ENCODE data around the gene SYCP1. TPM values are rescaled to one million over a fixed set of nuclear protein-coding genes. Genes with fewer than 3 reads are reported as not detected.
"Not testable (repeated sequence)": the region's sequence is repeated elsewhere in the genome, so short reads cannot be mapped to it uniquely, and the experiment has no call there.

SYCP1 gene
- polyA plus RNA-seq, 1 donor = not detected

DNA sequence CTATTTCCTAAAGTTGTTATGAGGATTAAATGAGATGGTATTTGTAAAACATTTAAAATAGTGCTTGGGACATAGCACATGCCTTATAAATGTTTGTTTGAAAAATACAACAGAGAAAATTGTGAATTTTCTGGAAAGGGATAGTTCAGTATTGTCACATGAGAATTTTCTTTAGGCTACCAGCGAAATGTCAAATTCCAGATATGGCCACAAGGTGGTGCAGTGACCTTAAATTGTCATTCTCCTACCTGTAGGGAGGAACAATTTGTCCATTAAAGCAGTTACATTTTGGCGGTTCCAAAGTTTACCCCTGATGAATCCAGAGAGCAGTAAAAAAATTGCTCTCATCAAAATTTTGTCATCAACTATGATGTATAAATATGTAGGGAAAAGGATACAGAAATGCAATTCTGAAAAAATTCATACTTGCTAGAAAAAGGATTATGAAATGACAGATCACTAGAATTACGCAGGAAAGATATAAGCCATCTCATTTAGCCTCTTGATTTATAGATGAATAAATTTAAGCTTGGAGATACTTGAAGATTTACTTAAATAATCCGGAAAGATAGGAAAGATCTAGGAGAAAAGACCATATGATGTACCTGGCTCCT is 124.7 kb downstream of the SYCP1 start:
- DNase-seq (ENCODE audit: low read depth) = peak; percentile 19

GRCh38 chr1:114982251-114982650 is 127.6 kb downstream of the SYCP1 start:
- no peak for DNase-seq (ENCODE audit: low read depth)

DNA sequence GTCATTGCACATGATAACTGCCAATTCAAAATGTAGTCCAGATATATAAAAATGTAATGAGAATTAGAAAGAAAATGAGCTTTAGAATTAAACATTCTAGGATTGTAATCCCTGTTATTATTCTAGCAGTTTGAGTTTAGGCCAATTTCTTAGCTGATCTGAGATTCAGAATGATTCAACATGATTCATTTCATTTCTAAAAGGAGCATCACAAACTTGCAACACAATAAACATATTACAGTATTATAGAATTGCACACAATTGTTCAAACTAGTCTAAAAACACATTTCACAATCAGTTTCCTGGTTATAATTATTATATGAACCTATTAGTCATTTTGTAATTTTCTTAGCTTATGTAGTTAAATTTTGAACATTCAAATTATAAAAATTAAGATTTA is 131.6 kb downstream of the SYCP1 start:
- DNase-seq (ENCODE audit: low read depth) = no peak

DNA sequence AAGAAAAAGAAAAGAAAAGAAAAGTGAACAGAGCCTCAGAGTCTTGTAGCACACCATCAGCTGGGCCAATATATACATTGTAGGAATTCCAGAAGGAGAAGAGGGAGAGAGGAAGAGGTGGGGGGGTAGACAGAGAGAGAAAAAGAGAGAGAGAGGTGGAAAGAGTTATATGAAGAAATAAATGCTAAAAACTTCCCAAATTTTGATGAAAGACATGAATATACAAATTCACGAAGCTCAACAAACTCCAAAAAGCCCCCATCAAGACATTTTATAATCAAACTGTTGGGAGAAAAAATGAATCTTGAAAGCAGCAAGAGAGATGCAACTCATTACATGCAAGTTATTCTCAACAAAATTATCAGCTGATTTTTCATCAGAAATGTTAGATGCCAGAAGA is 133.4 kb downstream of the SYCP1 start:
- DNase-seq (ENCODE audit: low read depth) = no peak

DNA sequence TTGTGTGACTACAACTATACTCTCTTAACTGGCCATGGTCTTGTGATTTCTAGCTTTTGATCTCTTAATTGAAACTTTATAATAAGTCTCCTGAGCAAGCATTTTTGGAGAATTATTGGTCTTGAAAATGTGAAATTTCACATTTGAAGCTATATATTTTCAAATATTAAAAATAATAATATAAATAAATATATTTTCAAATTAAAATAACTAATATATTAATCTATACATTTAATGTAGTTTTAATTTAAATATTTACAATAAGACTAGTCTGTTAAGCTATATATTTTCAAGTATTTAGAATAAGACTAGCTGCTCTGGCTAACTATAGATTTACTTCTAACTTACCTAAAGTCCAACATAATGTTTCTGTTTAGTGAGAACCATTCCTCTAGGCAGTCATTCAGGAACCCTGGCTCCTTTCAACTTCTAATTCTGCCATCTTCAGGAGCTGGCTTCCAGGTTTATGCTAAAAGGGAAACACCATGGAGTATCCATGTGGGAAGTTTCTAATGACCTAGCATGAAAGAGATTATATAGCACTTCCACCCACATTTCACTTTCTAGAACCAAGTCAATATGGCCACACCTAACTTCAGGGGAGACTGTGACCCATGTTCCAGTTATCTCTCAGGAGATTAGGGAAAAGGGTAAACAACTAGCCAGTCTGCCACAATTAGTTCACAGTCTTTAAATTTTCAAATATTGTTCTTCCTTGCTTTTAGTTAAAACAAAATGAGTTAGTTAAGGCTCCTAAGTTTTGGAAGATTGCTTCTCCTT is 143.0 kb downstream of the SYCP1 start:
- DNase-seq (ENCODE audit: low read depth) = no peak

- no peak for DNase-seq (ENCODE audit: low read depth)
These were observed 151.5 kb downstream of the SYCP1 start for GRCh38 chr1:115006191-115006590.

GRCh38 chr1:115012006-115012405 is 157.3 kb downstream of the SYCP1 start:
- DNase-seq (ENCODE audit: low read depth) = no peak

- no peak for DNase-seq (ENCODE audit: low read depth)
These were observed 157.8 kb downstream of the SYCP1 start for GRCh38 chr1:115012434-115012833.

DNA sequence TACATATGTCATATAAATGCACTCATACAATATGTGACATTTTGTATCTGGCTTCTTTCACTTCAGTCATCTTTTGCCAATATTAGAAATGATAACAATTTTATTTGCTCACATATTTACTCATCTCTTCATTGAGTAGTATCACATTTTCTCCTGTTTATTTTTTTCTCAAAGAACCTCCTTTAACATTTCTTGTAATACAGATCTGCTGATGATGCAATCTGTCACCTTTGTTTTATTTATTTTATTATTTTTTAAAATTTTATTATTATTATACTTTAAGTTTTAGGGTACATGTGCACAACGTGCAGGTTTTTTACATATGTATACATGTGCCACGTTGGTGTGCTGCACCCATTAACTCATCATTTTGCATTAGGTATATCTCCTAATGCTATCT is 159.1 kb downstream of the SYCP1 start:
- no peak for DNase-seq (ENCODE audit: low read depth)

GRCh38 chr1:115019549-115019948 is 164.9 kb downstream of the SYCP1 start:
- DNase-seq (ENCODE audit: low read depth) = not testable (repeated sequence)

- no peak for DNase-seq (ENCODE audit: low read depth)
These were observed 166.5 kb downstream of the SYCP1 start for GRCh38 chr1:115021145-115021544.

DNA sequence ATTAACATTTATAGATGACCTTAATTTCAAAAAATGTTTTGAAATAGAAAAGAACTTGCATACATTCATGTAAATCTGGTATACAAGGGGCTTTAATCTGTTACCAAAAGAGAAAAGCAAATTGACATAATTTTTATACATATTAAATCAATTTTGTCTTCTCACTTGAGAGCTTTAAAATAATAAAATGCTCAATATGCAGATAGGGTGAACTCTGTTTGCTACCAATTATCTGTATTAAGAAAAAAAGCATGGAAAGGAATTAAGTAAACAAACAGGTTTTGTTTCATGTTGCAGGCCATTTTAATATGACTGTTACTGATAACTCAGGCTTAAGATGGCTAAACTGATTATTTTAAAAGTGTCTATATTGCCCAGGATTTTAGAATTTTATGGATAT is 168.9 kb downstream of the SYCP1 start:
- no peak for DNase-seq (ENCODE audit: low read depth)

- DNase-seq (ENCODE audit: low read depth) = no peak
These were observed 174.9 kb downstream of the SYCP1 start, which contains the start of gene TSHB for GRCh38 chr1:115029526-115029925. Gene TSHB (plus strand): TSS chr1:115029826. CDS start chr1:115033363, 3,537 bp downstream.

- DNase-seq (ENCODE audit: low read depth) = no peak
These were observed 176.9 kb downstream of the SYCP1 start for GRCh38 chr1:115031595-115031994.

DNA sequence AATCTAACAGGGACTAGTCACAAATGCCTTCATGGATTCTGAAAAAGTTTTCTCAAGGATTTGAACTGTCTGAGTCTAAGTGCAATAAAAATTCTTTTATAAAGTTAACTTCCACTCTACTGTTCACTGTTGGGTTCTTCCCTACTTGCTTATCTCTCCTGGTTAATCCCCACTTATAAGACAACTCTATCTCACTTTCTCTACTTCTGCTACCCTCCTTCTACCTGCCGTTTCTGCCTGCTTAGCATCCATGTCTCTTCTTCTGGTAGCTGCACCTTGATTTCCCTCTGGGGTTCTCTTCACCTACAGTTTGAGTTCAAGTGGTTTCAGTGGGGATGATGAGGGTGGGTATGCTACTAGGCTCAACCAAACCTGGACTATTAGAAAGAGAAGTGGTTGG is 181.0 kb downstream of the SYCP1 start:
- DNase-seq (ENCODE audit: low read depth) = no peak

DNA sequence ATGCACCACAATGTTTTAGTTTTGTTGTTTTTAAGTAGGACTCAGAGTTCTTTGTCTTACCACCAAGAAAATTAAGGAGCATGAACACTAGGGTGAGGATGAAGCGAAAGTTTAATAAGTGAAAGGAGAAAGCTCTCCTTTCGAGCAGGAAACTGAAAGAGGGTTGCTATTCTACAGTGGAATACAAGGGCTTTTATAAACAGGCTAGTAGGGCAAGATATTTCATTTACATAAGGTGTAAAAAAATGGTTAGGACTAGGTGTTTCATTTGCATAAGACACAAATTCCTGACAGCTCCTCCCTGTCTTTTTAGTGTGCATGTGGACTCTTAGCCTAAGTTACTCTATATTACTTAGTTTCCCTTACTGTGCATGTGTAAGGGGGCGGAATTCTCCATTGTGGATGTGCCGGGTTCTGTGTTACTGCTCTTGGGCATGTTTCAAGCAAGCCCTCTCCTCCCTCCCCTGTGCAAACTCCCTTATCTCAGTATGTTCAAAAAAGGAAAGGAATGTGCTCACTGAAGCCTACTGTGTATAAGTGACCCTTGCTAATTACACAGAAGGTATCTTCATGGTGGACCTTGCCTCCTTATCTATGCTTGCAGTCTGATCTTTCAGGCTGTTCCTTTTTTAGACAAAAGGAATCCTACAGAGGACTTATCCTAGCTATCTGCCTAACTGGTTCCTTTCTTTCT is 182.3 kb downstream of the SYCP1 start:
- no peak for DNase-seq (ENCODE audit: low read depth)

- no peak for DNase-seq (ENCODE audit: low read depth)
These were observed 185.8 kb downstream of the SYCP1 start for GRCh38 chr1:115040501-115040900.

DNA sequence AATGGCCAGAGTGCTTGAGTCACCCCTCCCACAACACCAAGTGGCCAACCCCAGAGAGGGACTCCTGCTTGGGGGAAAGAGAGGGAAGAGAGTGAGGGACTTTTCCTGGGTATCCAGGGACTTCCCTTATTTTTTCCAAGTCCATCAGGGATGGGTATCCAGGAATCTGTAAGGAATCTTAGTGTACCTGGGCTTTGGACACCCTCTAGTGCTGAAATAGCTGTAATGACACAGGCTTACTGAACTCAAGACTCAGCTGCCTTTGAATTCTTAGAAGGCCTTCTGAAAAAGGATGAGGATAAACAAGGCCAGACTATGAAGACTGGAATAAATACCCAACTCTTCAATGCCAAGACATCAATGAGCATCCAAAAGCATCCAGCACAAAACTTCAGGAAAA is 187.0 kb downstream of the SYCP1 start:
- no peak for DNase-seq (ENCODE audit: low read depth)

Other genes with a start within 250 kb of the SYCP1 start
- 10.1 TPM for gene DENND2C, start 184.8 kb upstream of the SYCP1 start, polyA plus RNA-seq (ENCODE audit: insufficient read length)
- gene AMPD1, start 159.3 kb upstream of the SYCP1 start, polyA plus RNA-seq (ENCODE audit: insufficient read length) = 122 TPM
- 51.4 TPM for gene NRAS, start 138.1 kb upstream of the SYCP1 start, polyA plus RNA-seq (ENCODE audit: insufficient read length)
- gene CSDE1, start 96.9 kb upstream of the SYCP1 start, polyA plus RNA-seq (ENCODE audit: insufficient read length) = 465 TPM
- gene SIKE1, start 74.2 kb upstream of the SYCP1 start, polyA plus RNA-seq (ENCODE audit: insufficient read length) = 28.2 TPM
- gene TSHB, start 175.0 kb downstream of the SYCP1 start, polyA plus RNA-seq (ENCODE audit: insufficient read length) = not detected
- 20.1 TPM for gene TSPAN2, start 234.6 kb downstream of the SYCP1 start, polyA plus RNA-seq (ENCODE audit: insufficient read length)